Mesothelial cell of epicardium (in vitro differentiated cells): ENCODE results near the gene MAPT. TPM values are rescaled to one million over a fixed set of nuclear protein-coding genes. Genes with fewer than 3 reads are reported as not detected.

Source experiments
- DNase-seq, 2 experiments: peaks; one replicate each; pipeline ENCODE4 v3.0.0; 2021; ENCODE audit warnings: low spot score in 2 of 2; ENCODE audit not compliant: unreplicated experiment in 2 of 2
- H3K27ac Mint-ChIP-seq: 2 replicates; pipeline ENCODE4 v1.8.0; 2021; ENCODE audit warnings: mixed read lengths
- H3K27me3 Mint-ChIP-seq: 2 replicates; pipeline ENCODE4 v1.8.0; 2021; ENCODE audit warnings: low read depth, mixed read lengths
- H3K36me3 Mint-ChIP-seq: 2 replicates; pipeline ENCODE4 v1.8.0; 2021; ENCODE audit warnings: mixed read lengths
- H3K4me1 Mint-ChIP-seq: 2 replicates; pipeline ENCODE4 v1.8.0; 2021; ENCODE audit warnings: mixed read lengths
- H3K4me3 Mint-ChIP-seq: 2 replicates; pipeline ENCODE4 v1.8.0; 2021; ENCODE audit warnings: mild to moderate bottlenecking, moderate library complexity, mixed read lengths
- H3K9me3 Mint-ChIP-seq: 2 replicates; pipeline ENCODE4 v1.8.0; 2021; ENCODE audit warnings: mixed read lengths
- total RNA-seq: library from RNA; stranded (reverse); gene quantifications from 3 replicates; pipeline ENCODE4 v1.2.1, GENCODE V29; 2021
- TF ChIP-seq, protein P1 (sequence below): fragments of 200-600 bp; sonication (generic); IDR thresholded peaks from one replicate; pipeline ENCODE4 v1.5.0; 2021; ENCODE audit warnings: antibody characterized with exemption; ENCODE audit not compliant: unreplicated experiment

MAPT gene
- total RNA-seq, 1 donor from 2014 or later, result 2.8 TPM

DNA sequence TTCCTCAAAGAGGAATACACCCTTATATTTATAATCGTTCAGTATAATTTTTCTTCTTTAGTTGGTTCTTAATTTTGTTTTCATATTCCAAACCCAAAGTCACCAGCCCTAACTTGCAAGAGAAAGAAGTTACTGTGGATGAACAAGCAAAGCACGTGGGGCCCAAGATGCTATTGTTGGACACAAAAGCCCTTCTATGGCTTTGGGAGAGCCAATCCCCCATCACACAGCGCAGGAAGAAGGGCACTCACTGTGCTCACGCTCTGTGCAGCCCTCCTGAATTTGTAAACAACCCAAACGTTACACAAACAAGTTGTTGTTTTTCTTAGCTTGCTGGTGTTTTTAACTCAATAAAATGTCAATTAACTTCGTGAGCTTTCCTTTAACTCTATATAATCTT is 27.2 kb upstream of the MAPT start:
- peaks cover 48% of the 10 kb centered on the region for H3K27me3 Mint-ChIP-seq
- no peaks in the 10 kb centered on the region for H3K9me3 Mint-ChIP-seq
- no peak overlapping the region for H3K27ac Mint-ChIP-seq
- H3K4me3 Mint-ChIP-seq, result no peak overlapping the region
- DNase-seq, result no peak
- peaks cover 4% of the 10 kb centered on the region for H3K4me1 Mint-ChIP-seq
- TF ChIP-seq, protein P1, sequence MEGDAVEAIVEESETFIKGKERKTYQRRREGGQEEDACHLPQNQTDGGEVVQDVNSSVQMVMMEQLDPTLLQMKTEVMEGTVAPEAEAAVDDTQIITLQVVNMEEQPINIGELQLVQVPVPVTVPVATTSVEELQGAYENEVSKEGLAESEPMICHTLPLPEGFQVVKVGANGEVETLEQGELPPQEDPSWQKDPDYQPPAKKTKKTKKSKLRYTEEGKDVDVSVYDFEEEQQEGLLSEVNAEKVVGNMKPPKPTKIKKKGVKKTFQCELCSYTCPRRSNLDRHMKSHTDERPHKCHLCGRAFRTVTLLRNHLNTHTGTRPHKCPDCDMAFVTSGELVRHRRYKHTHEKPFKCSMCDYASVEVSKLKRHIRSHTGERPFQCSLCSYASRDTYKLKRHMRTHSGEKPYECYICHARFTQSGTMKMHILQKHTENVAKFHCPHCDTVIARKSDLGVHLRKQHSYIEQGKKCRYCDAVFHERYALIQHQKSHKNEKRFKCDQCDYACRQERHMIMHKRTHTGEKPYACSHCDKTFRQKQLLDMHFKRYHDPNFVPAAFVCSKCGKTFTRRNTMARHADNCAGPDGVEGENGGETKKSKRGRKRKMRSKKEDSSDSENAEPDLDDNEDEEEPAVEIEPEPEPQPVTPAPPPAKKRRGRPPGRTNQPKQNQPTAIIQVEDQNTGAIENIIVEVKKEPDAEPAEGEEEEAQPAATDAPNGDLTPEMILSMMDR, result no peak
- H3K36me3 Mint-ChIP-seq, result no peaks in the 10 kb centered on the region

DNA sequence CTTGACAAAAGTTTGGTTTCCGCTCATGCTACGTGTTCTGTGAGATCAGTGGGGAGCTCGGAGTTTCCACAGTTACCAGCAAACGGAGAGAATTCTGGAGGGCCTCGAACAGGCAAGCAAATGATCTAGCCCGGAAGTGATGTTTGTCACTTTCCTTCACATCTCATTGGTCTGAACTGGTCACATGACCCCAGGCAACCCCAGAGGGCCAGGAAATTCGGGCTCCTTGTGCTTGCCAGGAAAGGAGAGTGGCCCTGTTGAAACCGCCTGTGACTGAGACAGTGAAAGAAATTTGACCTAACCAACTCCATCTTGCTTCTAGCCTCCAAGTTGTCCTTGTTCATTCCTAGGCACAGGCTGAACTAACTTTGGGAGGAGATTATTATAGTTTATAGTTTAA is 26.7 kb upstream of the MAPT start:
- Mint-ChIP-seq H3K4me3 (no peak overlapping the region), H3K27me3 (peaks cover 44% of the 10 kb centered on the region), H3K27ac (no peak overlapping the region), H3K9me3 (no peaks in the 10 kb centered on the region), H3K4me1 (peaks cover 4% of the 10 kb centered on the region), H3K36me3 (no peaks in the 10 kb centered on the region)
- TF ChIP-seq, protein P1, result no peak
- no peak for DNase-seq

DNA sequence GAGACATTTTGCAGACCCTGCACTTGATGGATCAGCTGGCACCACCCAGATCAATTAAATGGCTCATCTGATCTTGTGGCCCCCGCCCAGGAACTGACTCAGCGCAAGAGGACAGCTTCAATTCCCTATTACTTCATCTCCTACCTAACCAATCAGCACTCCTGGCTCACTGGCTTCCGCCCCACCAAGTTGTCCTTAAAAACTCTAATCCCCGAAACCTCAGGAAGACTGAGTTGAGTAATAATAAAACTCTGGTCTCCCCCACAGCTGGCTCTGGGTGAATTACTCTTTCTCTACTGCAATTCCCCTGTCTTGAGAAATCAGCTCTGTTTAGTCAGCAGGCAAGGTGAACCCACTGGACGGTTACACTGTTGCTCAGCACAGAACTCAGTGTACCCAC is 26.1 kb upstream of the MAPT start:
- TF ChIP-seq, protein P1, result no peak
- H3K27me3 Mint-ChIP-seq, result peaks cover 38% of the 10 kb centered on the region

DNA sequence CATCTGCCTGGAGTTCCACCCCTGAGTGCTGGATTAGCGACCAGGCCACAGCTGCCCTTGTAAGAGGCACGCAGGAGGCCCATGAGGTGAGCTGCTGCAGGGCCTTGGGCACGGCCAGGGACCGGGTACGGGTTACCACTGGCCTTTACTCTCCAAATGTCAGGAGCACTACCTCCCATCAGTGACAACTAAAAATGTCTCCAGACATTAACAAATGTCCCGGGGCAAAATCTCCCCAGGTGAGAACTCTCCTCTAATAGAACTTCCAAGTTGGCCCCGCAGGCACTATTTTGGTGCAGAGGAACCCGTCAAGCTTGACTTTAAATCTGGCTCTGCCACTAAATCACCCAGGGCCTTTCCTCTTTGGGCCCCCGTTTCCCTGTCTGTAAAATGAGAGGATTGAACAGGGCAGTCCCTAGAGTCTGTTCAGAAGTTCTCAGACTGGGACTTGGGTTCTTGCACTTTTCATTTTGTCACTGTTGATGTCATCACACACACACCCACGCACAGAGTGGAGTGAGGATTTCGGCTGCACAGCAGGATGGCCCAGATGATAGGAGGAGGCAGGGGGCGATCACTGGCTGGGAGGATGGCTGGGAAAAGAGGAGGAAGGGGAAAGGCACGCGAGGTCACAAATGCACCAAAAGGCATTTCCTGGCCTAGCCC is 24.5 kb upstream of the MAPT start:
- DNase-seq, result no peak
- TF ChIP-seq, protein P1, result no peak
- Mint-ChIP-seq H3K27me3 (peaks cover 24% of the 10 kb centered on the region), H3K27ac (no peak overlapping the region), H3K4me1 (peaks cover 8% of the 10 kb centered on the region), H3K36me3 (no peaks in the 10 kb centered on the region), H3K9me3 (no peaks in the 10 kb centered on the region), H3K4me3 (no peak overlapping the region)

More for the DNA sequence above, 26.1 kb upstream of the MAPT start:
- Mint-ChIP-seq H3K36me3 (no peaks in the 10 kb centered on the region), H3K27ac (no peak overlapping the region), H3K4me3 (no peak overlapping the region), H3K9me3 (no peaks in the 10 kb centered on the region), H3K4me1 (peaks cover 4% of the 10 kb centered on the region)
- DNase-seq, result no peak

DNA sequence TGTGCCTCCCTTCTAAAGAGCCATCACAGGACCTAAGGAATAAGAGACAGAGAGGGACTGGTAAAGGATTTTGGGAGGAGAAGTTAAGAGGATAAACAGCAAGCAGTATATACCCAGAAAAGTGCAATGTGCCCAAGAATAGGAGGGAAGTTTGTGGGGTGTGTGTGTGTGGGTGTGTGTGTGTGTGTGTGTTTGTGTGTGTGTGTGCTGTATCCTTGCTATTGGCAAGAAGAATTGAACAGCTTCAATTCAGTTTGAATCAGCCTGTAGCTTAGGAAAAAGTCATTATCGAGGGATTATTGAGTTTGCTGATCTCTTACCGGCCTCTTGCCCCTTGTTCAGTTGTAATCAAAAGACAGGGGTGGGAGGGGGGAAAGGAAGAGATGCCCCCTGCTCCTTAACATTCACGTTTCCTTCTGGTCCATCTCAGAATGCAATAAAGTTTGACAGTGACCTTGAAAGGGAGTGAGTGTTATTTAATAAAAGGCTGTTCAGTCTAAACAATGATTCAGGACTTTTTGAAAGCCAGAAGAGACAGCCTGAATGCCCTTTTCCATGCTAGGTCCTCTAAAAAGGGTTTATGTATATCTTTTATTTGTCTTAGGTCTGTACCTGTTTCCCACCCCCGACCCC is 23.9 kb upstream of the MAPT start:
- peaks cover 8% of the 10 kb centered on the region for H3K4me1 Mint-ChIP-seq
- no peak overlapping the region for H3K4me3 Mint-ChIP-seq
- no peak overlapping the region for H3K27ac Mint-ChIP-seq
- H3K36me3 Mint-ChIP-seq, result no peaks in the 10 kb centered on the region
- no peak for DNase-seq
- H3K27me3 Mint-ChIP-seq, result peaks cover 18% of the 10 kb centered on the region
- TF ChIP-seq, protein P1, result no peak
- no peaks in the 10 kb centered on the region for H3K9me3 Mint-ChIP-seq
